Forelimb muscle (tissue), 1 donor: ENCODE results near the gene RPH3AL. TPM values are rescaled to one million over a fixed set of nuclear protein-coding genes. Genes with fewer than 3 reads are reported as not detected.
"Not testable (repeated sequence)": the region's sequence is repeated elsewhere in the genome, so short reads cannot be mapped to it uniquely, and the experiment has no call there.

Experiments
- DNase-seq: peaks from one replicate; pipeline ENCODE4 v3.0.0-alpha.2; 2013; ENCODE audit warnings: low read depth
- polyA plus RNA-seq: library from polyadenylated mRNA; unstranded; fragments of 120-200 nt; gene quantifications from one replicate; pipeline ENCODE4 v1.2.1, GENCODE V29; 2013; ENCODE audit not compliant: insufficient read length

RPH3AL gene
- polyA plus RNA-seq, 1 donor = 5.4 TPM

- DNase-seq = no peak
These were observed 32.5 kb downstream of the RPH3AL start for GRCh38 chr17:320139-320538.

GRCh38 chr17:319266-319665, 33.3 kb downstream of the RPH3AL start:
- DNase-seq = no peak

- DNase-seq = not testable (repeated sequence)
These were observed 35.5 kb downstream of the RPH3AL start for GRCh38 chr17:317070-317469.

GRCh38 chr17:315399-315798, 37.2 kb downstream of the RPH3AL start:
- not testable (repeated sequence) for DNase-seq

- not testable (repeated sequence) for DNase-seq
These were observed 38.0 kb downstream of the RPH3AL start for GRCh38 chr17:314614-314944.

GRCh38 chr17:313911-314613, 38.5 kb downstream of the RPH3AL start:
- no peak for DNase-seq

GRCh38 chr17:313231-313630, 39.4 kb downstream of the RPH3AL start:
- DNase-seq = no peak

GRCh38 chr17:312476-313148, 40.0 kb downstream of the RPH3AL start:
- no peak for DNase-seq

GRCh38 chr17:311119-311782, 41.4 kb downstream of the RPH3AL start:
- no peak for DNase-seq

- DNase-seq = no peak
These were observed 42.2 kb downstream of the RPH3AL start for GRCh38 chr17:310111-311010.

GRCh38 chr17:309361-309888, 43.2 kb downstream of the RPH3AL start:
- DNase-seq = no peak

- DNase-seq = no peak
These were observed 44.7 kb downstream of the RPH3AL start for GRCh38 chr17:307741-308507.

GRCh38 chr17:307295-307691, 45.3 kb downstream of the RPH3AL start:
- DNase-seq = no peak

- DNase-seq = no peak
These were observed 45.9 kb downstream of the RPH3AL start for GRCh38 chr17:306536-307294.

GRCh38 chr17:306116-306515, 46.5 kb downstream of the RPH3AL start:
- DNase-seq = no peak

GRCh38 chr17:305090-305976, 47.3 kb downstream of the RPH3AL start:
- DNase-seq = no peak

GRCh38 chr17:304461-304860, 48.1 kb downstream of the RPH3AL start:
- no peak for DNase-seq

- DNase-seq = no peak
These were observed 49.4 kb downstream of the RPH3AL start for GRCh38 chr17:303168-303567.

GRCh38 chr17:302300-302698, 50.3 kb downstream of the RPH3AL start:
- no peak for DNase-seq
